ENCODE measurements around the gene ARMH4. TPM values are rescaled to one million over a fixed set of nuclear protein-coding genes. Genes with fewer than 3 reads are reported as not detected.

Gene ARMH4
- total and polyA plus RNA-seq, 7 donors, result 0.60 to 6.6 (median 1.7) TPM; not detected in 1

DNA sequence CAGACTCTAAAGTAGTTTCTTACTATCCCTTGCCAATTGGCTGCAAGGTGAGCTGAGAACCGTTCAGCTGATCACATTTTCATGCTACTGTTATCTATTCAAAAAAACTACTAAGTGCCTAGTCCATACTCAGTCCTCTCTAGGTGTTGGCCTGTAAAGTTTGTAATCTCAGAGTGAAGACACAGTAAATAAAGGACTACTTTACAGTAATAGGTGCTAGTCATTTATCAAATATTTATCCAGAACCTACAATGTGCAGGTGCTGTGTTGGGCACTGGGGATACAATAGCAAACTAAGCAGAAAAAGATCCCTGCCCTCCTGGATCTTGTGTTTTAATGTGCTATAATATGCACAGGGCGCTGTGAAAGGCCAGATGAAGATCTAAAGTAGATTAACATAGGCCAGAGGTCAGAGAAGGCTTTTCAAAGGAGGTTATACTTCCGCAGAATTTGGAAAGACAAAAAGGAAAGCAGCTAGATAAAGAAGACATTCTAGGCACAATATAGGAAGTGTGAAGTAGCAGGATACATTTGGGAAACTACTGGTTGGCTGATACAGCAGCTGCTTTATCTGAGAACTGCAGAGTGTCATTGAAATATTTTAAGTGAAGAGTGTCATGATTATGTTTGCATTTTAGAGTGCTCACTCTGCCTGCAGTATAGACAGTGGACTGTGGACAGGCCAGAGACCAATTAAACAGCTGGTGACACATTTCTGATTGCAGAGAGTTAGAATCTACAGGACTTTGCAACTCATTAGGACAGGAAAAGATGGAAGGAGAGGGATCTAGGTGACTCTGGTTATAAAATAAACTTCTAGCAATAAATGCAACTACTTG lies 40.0 kb upstream of the ARMH4 start:
- Histone ChIP-seq H3K27ac (no peak overlapping the region), H3K36me3 (no peaks in the 10 kb centered on the region), H3K4me3 (no peak overlapping the region), H3K27me3 (no peaks in the 10 kb centered on the region), H3K4me1 (no peaks in the 10 kb centered on the region), H3K9me3 (no peaks in the 10 kb centered on the region)
- TF ChIP-seq, protein P1, sequence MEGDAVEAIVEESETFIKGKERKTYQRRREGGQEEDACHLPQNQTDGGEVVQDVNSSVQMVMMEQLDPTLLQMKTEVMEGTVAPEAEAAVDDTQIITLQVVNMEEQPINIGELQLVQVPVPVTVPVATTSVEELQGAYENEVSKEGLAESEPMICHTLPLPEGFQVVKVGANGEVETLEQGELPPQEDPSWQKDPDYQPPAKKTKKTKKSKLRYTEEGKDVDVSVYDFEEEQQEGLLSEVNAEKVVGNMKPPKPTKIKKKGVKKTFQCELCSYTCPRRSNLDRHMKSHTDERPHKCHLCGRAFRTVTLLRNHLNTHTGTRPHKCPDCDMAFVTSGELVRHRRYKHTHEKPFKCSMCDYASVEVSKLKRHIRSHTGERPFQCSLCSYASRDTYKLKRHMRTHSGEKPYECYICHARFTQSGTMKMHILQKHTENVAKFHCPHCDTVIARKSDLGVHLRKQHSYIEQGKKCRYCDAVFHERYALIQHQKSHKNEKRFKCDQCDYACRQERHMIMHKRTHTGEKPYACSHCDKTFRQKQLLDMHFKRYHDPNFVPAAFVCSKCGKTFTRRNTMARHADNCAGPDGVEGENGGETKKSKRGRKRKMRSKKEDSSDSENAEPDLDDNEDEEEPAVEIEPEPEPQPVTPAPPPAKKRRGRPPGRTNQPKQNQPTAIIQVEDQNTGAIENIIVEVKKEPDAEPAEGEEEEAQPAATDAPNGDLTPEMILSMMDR (IDR thresholded peaks at IDR 0.05), result no peak
- TF ChIP-seq POLR2A (IDR thresholded peaks at IDR 0.05) (no peak), POLR2AphosphoS5 (IDR thresholded peaks at IDR 0.05) (no peak), EP300 (IDR thresholded peaks at IDR 0.05) (no peak)
- intact Hi-C loops (cut with DNase I), result no loop called here
- no peak for DNase-seq
- WGBS, 2 donors, result 27 to 61% methylated on average over 3 of the region's 3 CpGs

DNA sequence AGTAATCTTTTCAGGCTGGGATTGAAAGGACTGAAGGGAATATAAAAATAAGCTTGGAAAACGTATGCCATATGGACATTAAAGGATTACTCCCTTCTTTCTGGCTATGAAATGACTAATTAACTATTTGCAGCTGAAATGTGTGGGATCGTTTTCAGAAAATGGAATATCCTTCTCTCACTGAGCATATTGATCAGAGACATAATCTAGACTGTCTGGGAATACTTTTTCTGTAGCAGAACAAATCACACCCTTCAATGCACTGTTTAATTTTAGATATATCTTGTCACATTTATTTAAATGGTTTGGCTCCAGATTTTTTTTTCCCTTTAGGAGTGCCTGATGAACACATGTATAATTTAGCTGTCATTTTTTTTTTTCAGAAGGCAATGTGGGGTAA lies 37.2 kb upstream of the ARMH4 start:
- 71 to 86% methylated on average over 2 of the region's 2 CpGs for WGBS, 2 donors
- TF ChIP-seq, protein P1 (IDR thresholded peaks at IDR 0.05), result no peak
- TF ChIP-seq EP300 (IDR thresholded peaks at IDR 0.05) (no peak), POLR2A (IDR thresholded peaks at IDR 0.05) (no peak), POLR2AphosphoS5 (IDR thresholded peaks at IDR 0.05) (no peak)
- Histone ChIP-seq H3K36me3 (no peaks in the 10 kb centered on the region), H3K4me1 (no peaks in the 10 kb centered on the region), H3K27me3 (no peaks in the 10 kb centered on the region), H3K4me3 (no peak overlapping the region), H3K9me3 (no peaks in the 10 kb centered on the region), H3K27ac (no peak overlapping the region)
- DNase-seq, result no peak
- intact Hi-C loops (cut with DNase I), result no loop called here

DNA sequence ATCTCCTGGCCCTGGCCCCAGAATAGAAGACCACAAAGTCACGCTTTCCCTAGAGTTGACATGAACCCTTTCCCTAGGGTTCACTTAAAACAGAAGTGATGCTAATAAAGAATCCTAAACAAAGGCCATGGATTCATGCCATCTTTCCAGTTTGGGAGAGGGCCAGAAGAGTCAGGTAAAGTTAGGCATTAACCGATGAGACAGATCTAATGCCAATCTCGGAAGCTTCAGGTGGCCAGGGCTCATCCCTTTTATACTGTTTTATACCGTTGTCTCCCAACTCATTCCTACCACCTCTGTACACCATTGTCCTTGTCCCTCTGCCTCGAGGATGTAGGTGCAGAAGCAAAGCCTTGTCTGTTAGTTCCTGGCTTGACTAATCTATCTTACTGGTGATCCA lies 25.1 kb upstream of the ARMH4 start:
- Histone ChIP-seq H3K4me1 (no peaks in the 10 kb centered on the region), H3K27me3 (no peaks in the 10 kb centered on the region), H3K36me3 (no peaks in the 10 kb centered on the region), H3K4me3 (no peak overlapping the region), H3K9me3 (no peaks in the 10 kb centered on the region), H3K27ac (no peak overlapping the region)
- DNase-seq, result no peak
- intact Hi-C loops (cut with DNase I), result no loop called here
- WGBS, 2 donors, result 17 to 65% methylated on average over 5 of the region's 5 CpGs
- TF ChIP-seq POLR2A (IDR thresholded peaks at IDR 0.05), result no peak
- no peak for TF ChIP-seq POLR2AphosphoS5 (IDR thresholded peaks at IDR 0.05)

- H3K4me3 ChIP-seq, result no peak overlapping the region
- DNase-seq, result peak; percentile 74
- TF ChIP-seq POLR2AphosphoS5 (IDR thresholded peaks at IDR 0.05) (no peak), POLR2A (IDR thresholded peaks at IDR 0.05) (no peak), EP300 (IDR thresholded peaks at IDR 0.05) (no peak)
- TF ChIP-seq, protein P1 (IDR thresholded peaks at IDR 0.05), result no peak
These were observed 19.1 kb upstream of the ARMH4 start for GRCh38 chr14:58171090-58171489.

DNA sequence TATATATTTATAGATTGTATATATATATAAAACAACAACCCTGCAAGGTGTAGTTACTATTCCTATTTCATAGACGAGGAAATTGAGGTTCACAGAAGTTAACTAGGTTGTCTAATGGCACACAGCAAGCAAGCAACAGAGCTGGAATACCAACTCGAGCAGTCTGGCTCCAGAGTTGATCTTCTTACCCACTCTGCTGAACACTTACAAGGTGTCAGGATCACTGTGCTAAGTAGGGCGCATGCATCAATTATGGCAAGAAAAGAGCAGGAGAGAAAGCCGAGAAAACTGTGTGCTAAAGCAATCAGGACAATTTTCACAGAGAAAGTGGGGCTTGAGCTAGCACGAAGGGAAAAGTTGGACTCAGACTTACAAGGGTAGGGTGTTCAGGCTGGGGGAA lies 15.9 kb upstream of the ARMH4 start:
- DNase-seq, result no peak
- peaks cover 0 to 4% (median 0%) of the 10 kb centered on the region in 4 donors for H3K4me1 ChIP-seq
- intact Hi-C loops (cut with DNase I), result loop anchor here (1.0 to 2.0 kb wide), 2 partner anchors 31 to 60 kb away; no protein-coding TSS in a partner anchor
- no peaks in the 10 kb centered on the region for H3K27me3 ChIP-seq
- no peak overlapping the region for H3K27ac ChIP-seq
- TF ChIP-seq, protein P1 (IDR thresholded peaks at IDR 0.05), result no peak
- TF ChIP-seq POLR2A (IDR thresholded peaks at IDR 0.05), result no peak
- no peak for TF ChIP-seq POLR2AphosphoS5 (IDR thresholded peaks at IDR 0.05)
- no peak for TF ChIP-seq EP300 (IDR thresholded peaks at IDR 0.05)
- H3K4me3 ChIP-seq, result no peak overlapping the region
- H3K36me3 ChIP-seq, result no peaks in the 10 kb centered on the region
- H3K9me3 ChIP-seq, result no peaks in the 10 kb centered on the region
- 84 to 85% methylated on average over 5 of the region's 5 CpGs for WGBS, 2 donors

More at GRCh38 chr14:58171090-58171489, 19.1 kb upstream of the ARMH4 start:
- Histone ChIP-seq H3K9me3 (no peaks in the 10 kb centered on the region), H3K27ac (no peak overlapping the region), H3K4me1 (peaks cover 0 to 4% (median 0%) of the 10 kb centered on the region in 4 donors), H3K27me3 (no peaks in the 10 kb centered on the region), H3K36me3 (no peaks in the 10 kb centered on the region)
- intact Hi-C loops (cut with DNase I), result no loop called here
- 9 to 27% methylated on average over 6 of the region's 6 CpGs for WGBS, 2 donors

Data from sigmoid colon (tissue), 7 donors.